Neural cell (in vitro differentiated cells): Measurements from ENCODE around the gene FGF4. TPM values are rescaled to one million over a fixed set of nuclear protein-coding genes. Genes with fewer than 3 reads are reported as not detected.

Experiments used
- H2AFZ ChIP-seq: fragments of 200-600, 300-800 bp; sonication (generic), shearing (Covaris generic); 2 replicates; pipeline ENCODE4 v1.6.0; 2014; ENCODE audit warnings: low read depth, mild to moderate bottlenecking, antibody characterized with exemption, low read length, moderate library complexity
- H3F3A ChIP-seq: fragments of 200-600 bp; shearing (Covaris generic); 2 replicates; pipeline ENCODE4 v1.6.1; 2016; ENCODE audit warnings: mild to moderate bottlenecking, moderate library complexity, mixed read lengths, antibody characterized with exemption, low read length; ENCODE audit not compliant: insufficient read depth, poor library complexity, severe bottlenecking
- H3K27ac ChIP-seq: fragments of 200-600, 300-800 bp; sonication (generic), shearing (Covaris generic); 2 replicates; pipeline ENCODE4 v1.5.1; 2014; ENCODE audit warnings: mild to moderate bottlenecking, low read length, moderate library complexity
- H3K27me3 ChIP-seq: fragments of 300-800, 200-600 bp; sonication (generic), shearing (Covaris generic); 2 replicates; pipeline ENCODE4 v1.6.0; 2014; ENCODE audit warnings: mild to moderate bottlenecking, low read depth, low read length, moderate library complexity; ENCODE audit not compliant: insufficient read depth
- H3K36me3 ChIP-seq: fragments of 300-800, 200-600 bp; sonication (generic), shearing (Covaris generic); 2 replicates; pipeline ENCODE4 v1.5.1; 2014; ENCODE audit warnings: mild to moderate bottlenecking, antibody characterized with exemption, low read length, moderate library complexity; ENCODE audit not compliant: insufficient read depth
- H3K4me2 ChIP-seq: fragments of 300-800, 200-600 bp; sonication (generic), shearing (Covaris generic); 2 replicates; pipeline ENCODE4 v1.6.0; 2014; ENCODE audit warnings: mild to moderate bottlenecking, low read length
- H3K4me3 ChIP-seq: fragments of 300-800, 200-600 bp; sonication (generic), shearing (Covaris generic); 2 replicates; pipeline ENCODE4 v1.5.1; 2014; ENCODE audit warnings: mild to moderate bottlenecking, low read length, moderate library complexity
- H3K79me2 ChIP-seq: fragments of 200-600 bp; shearing (Covaris generic); replicated peaks from 2 replicates; pipeline ENCODE4 v1.6.0; 2014; ENCODE audit warnings: mild to moderate bottlenecking, low read length, moderate library complexity; ENCODE audit not compliant: insufficient read depth
- H3K9ac ChIP-seq: fragments of 300-800, 200-600 bp; sonication (generic), shearing (Covaris generic); 2 replicates; pipeline ENCODE4 v1.6.1; 2016; ENCODE audit warnings: mild to moderate bottlenecking, low read length, mixed read lengths
- H3K9me2 ChIP-seq: fragments of 200-600 bp; shearing (Covaris generic); 2 replicates; pipeline ENCODE4 v1.6.1; 2016; ENCODE audit warnings: mild to moderate bottlenecking, low read length, mixed read lengths; ENCODE audit not compliant: insufficient read depth
- H3K9me3 ChIP-seq: fragments of 200-600, 300-800 bp; sonication (generic), shearing (Covaris generic); 2 replicates; pipeline ENCODE4 v1.6.1; 2016; ENCODE audit warnings: mild to moderate bottlenecking, mixed run types, low read length, moderate library complexity, mixed read lengths
- H4K20me1 ChIP-seq: fragments of 200-600 bp; shearing (Covaris generic); 2 replicates; pipeline ENCODE4 v1.6.1; 2016; ENCODE audit warnings: mild to moderate bottlenecking, mixed run types; ENCODE audit not compliant: insufficient read depth
- EP300 ChIP-seq: fragments of 450-650 bp; conservative IDR thresholded peaks from 2 replicates; pipeline ENCODE4 v1.6.1; 2014; ENCODE audit warnings: antibody characterized with exemption, mild to moderate bottlenecking, moderate library complexity; ENCODE audit not compliant: poor library complexity, severe bottlenecking
- EZH2 ChIP-seq: fragments of 200-600, 300-800 bp; shearing (Covaris generic), sonication (generic); IDR thresholded peaks from 2 replicates; pipeline ENCODE4 v1.6.1; 2014; ENCODE audit warnings: antibody characterized with exemption, low read length, borderline replicate concordance, mild to moderate bottlenecking; ENCODE audit not compliant: insufficient read depth, poor library complexity, severe bottlenecking
- MXI1 ChIP-seq: fragments of 450-650 bp; conservative IDR thresholded peaks from 2 replicates; pipeline ENCODE4 v1.6.1; 2014; ENCODE audit warnings: antibody characterized with exemption, mild to moderate bottlenecking; ENCODE audit not compliant: poor library complexity, severe bottlenecking
- POLR2AphosphoS5 ChIP-seq: IDR thresholded peaks from 2 replicates; pipeline ENCODE4 v1.6.1; 2012
- RAD21 ChIP-seq: fragments of 450-650 bp; conservative IDR thresholded peaks from 2 replicates; pipeline ENCODE4 v1.6.1; 2014; ENCODE audit warnings: antibody characterized with exemption, mild to moderate bottlenecking, moderate library complexity
- SMC3 ChIP-seq: fragments of 450-650 bp; conservative IDR thresholded peaks from 2 replicates; pipeline ENCODE4 v1.6.1; 2014; ENCODE audit warnings: antibody characterized with exemption, mild to moderate bottlenecking, moderate library complexity; ENCODE audit not compliant: poor library complexity
- TAF1 ChIP-seq: IDR thresholded peaks from 2 replicates; pipeline ENCODE4 v1.6.1; 2012; ENCODE audit warnings: low read depth
- polyA plus RNA-seq: library from polyadenylated mRNA; depleted of rRNA; stranded (reverse); fragments of >200 nt; gene quantifications from 2 replicates; pipeline ENCODE4 v1.2.3, GENCODE V29; 2014
- TF ChIP-seq, protein P1 (sequence below): fragments of 450-650 bp; IDR thresholded peaks from 2 replicates; pipeline ENCODE4 v1.5.1; 2014; ENCODE audit warnings: antibody characterized with exemption, mild to moderate bottlenecking, moderate library complexity; ENCODE audit not compliant: poor library complexity, severe bottlenecking
- TF ChIP-seq, protein P2 (sequence below): IDR thresholded peaks from 2 replicates; pipeline ENCODE4 v1.6.1; 2012; ENCODE audit warnings: borderline replicate concordance

The FGF4 gene
- polyA plus RNA-seq, 1 donor from 2014 or later = not detected

DNA sequence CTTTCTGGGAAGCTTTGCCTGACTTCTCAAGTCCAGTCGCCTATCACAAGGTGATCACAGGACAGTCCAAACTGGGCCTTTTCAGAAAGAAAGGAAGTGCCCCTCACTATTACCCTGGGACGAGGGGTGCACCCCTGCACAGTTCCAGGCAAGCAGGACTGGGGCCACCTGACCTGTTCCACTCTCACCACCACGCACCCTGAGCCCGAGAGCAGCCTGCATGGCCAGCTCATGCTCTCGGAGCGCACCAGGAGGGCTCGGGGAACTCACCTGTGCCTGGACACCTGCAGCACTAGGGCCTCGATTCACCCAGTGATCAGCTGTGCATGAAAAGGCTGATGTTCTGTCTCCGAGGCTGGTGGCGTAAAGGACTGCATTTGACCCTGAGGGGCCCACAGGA is 12.8 kb upstream of the FGF4 start:
- no peak overlapping the region for H3K27ac ChIP-seq
- H3K4me3 ChIP-seq = no peak overlapping the region
- no peaks in the 10 kb centered on the region for H3F3A ChIP-seq
- no peaks in the 10 kb centered on the region for H3K27me3 ChIP-seq
- no peaks in the 10 kb centered on the region for H4K20me1 ChIP-seq
- TF ChIP-seq MXI1 (no peak), POLR2AphosphoS5 (no peak), SMC3 (no peak), EZH2 (no peak)
- TF ChIP-seq, protein P1, sequence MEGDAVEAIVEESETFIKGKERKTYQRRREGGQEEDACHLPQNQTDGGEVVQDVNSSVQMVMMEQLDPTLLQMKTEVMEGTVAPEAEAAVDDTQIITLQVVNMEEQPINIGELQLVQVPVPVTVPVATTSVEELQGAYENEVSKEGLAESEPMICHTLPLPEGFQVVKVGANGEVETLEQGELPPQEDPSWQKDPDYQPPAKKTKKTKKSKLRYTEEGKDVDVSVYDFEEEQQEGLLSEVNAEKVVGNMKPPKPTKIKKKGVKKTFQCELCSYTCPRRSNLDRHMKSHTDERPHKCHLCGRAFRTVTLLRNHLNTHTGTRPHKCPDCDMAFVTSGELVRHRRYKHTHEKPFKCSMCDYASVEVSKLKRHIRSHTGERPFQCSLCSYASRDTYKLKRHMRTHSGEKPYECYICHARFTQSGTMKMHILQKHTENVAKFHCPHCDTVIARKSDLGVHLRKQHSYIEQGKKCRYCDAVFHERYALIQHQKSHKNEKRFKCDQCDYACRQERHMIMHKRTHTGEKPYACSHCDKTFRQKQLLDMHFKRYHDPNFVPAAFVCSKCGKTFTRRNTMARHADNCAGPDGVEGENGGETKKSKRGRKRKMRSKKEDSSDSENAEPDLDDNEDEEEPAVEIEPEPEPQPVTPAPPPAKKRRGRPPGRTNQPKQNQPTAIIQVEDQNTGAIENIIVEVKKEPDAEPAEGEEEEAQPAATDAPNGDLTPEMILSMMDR = no peak
- TF ChIP-seq, protein P2, sequence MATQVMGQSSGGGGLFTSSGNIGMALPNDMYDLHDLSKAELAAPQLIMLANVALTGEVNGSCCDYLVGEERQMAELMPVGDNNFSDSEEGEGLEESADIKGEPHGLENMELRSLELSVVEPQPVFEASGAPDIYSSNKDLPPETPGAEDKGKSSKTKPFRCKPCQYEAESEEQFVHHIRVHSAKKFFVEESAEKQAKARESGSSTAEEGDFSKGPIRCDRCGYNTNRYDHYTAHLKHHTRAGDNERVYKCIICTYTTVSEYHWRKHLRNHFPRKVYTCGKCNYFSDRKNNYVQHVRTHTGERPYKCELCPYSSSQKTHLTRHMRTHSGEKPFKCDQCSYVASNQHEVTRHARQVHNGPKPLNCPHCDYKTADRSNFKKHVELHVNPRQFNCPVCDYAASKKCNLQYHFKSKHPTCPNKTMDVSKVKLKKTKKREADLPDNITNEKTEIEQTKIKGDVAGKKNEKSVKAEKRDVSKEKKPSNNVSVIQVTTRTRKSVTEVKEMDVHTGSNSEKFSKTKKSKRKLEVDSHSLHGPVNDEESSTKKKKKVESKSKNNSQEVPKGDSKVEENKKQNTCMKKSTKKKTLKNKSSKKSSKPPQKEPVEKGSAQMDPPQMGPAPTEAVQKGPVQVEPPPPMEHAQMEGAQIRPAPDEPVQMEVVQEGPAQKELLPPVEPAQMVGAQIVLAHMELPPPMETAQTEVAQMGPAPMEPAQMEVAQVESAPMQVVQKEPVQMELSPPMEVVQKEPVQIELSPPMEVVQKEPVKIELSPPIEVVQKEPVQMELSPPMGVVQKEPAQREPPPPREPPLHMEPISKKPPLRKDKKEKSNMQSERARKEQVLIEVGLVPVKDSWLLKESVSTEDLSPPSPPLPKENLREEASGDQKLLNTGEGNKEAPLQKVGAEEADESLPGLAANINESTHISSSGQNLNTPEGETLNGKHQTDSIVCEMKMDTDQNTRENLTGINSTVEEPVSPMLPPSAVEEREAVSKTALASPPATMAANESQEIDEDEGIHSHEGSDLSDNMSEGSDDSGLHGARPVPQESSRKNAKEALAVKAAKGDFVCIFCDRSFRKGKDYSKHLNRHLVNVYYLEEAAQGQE = no peak
- H3K9ac ChIP-seq = no peak overlapping the region
- no peaks in the 10 kb centered on the region for H3K9me3 ChIP-seq
- no peaks in the 10 kb centered on the region for H3K79me2 ChIP-seq
- H3K36me3 ChIP-seq = no peaks in the 10 kb centered on the region
- H3K4me2 ChIP-seq = no peak overlapping the region
- no peaks in the 10 kb centered on the region for H3K9me2 ChIP-seq
- no peak overlapping the region for H2AFZ ChIP-seq

GRCh38 chr11:69787457-69787856 is 12.3 kb upstream of the FGF4 start:
- Histone ChIP-seq H3K9me3 (no peaks in the 10 kb centered on the region), H4K20me1 (no peaks in the 10 kb centered on the region), H3K4me2 (no peak overlapping the region), H2AFZ (no peak overlapping the region), H3K4me3 (no peak overlapping the region), H3K27ac (no peak overlapping the region), H3K9ac (no peak overlapping the region), H3K36me3 (no peaks in the 10 kb centered on the region), H3K9me2 (no peaks in the 10 kb centered on the region), H3F3A (no peaks in the 10 kb centered on the region), H3K79me2 (no peaks in the 10 kb centered on the region), H3K27me3 (no peaks in the 10 kb centered on the region)
- TF ChIP-seq POLR2AphosphoS5 = no peak

DNA sequence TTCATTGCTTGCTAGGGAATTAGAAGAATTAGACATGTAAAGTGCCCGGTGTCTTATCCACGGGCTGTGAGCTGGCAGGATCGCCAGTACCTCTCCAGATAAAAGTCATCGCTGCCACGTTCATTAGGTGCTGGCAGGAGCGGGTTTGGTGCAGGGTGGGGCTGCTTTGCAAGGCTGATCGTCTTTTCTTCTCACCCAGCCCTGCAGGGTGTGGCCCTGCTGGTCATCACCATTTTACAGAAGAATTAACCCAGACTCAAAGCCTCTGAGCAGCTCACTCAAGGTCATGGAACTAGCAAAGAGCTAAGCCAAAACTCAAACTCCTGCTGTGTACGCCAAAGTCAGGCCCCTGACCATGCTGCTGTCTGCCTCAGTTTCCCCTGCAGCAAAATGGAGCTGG is 6.1 kb upstream of the FGF4 start:
- Histone ChIP-seq H3K9me3 (no peaks in the 10 kb centered on the region), H3K9ac (no peak overlapping the region), H3K79me2 (no peaks in the 10 kb centered on the region), H4K20me1 (no peaks in the 10 kb centered on the region), H3F3A (no peaks in the 10 kb centered on the region), H3K4me2 (no peak overlapping the region), H3K36me3 (no peaks in the 10 kb centered on the region), H3K27ac (no peak overlapping the region), H3K9me2 (no peaks in the 10 kb centered on the region), H3K4me3 (no peak overlapping the region), H3K27me3 (peaks cover 12% of the 10 kb centered on the region), H2AFZ (no peak overlapping the region)
- TF ChIP-seq, protein P2 = no peak
- TF ChIP-seq SMC3 = no peak
- TF ChIP-seq MXI1 = no peak
- no peak for TF ChIP-seq POLR2AphosphoS5
- TF ChIP-seq RAD21 = no peak
- no peak for TF ChIP-seq EP300
- TF ChIP-seq, protein P1 = no peak
- TF ChIP-seq EZH2 = no peak
- no peak for TF ChIP-seq TAF1
